ENCODE results near the gene TRIP13.
"Not testable (repeated sequence)": the region's sequence is repeated elsewhere in the genome, so short reads cannot be mapped to it uniquely, and the experiment has no call there.

GRCh38 chr5:844426-844825 lies 48.3 kb upstream of the TRIP13 start:
- TF ChIP-seq POLR2A, CTCF (IDR thresholded peaks at IDR 0.05): not testable (repeated sequence)

Data from lower leg skin (tissue), 3 donors.